Astrocyte of the cerebellum (primary cell): ENCODE data around the gene JMJD8.
A peak's percentile ranks its signal among the peaks of the same experiment; 100 is the strongest.

Source experiments
- DNase-seq: peaks from one replicate; pipeline ENCODE4 v3.0.0-alpha.2; 2011; ENCODE audit warnings: low read depth
- H3K4me3 ChIP-seq: 2 replicates; pipeline ENCODE4 v1.5.1; 2011; ENCODE audit warnings: mild to moderate bottlenecking, low read depth, low read length, moderate library complexity
- CTCF ChIP-seq: IDR thresholded peaks from 2 replicates; pipeline ENCODE4 v1.5.1; 2012; ENCODE audit warnings: low read length, low read depth, moderate library complexity, mild to moderate bottlenecking; ENCODE audit errors: missing control alignments
- in situ Hi-C: cut with HindIII; loops from 2 replicates; pipeline ENCODE4 v1.10.0; 2017; ENCODE audit warnings: low sequenced_read_pairs

JMJD8 gene

GRCh38 chr16:717450-718245 is 33.5 kb upstream of the JMJD8 start:
- no peak for TF ChIP-seq CTCF
- DNase-seq = no peak
- H3K4me3 ChIP-seq = no peak overlapping the region
- in situ Hi-C loops = loop anchor here (10.0 kb wide), 1 partner anchor 257 kb away; the partner anchor contains the start of gene LMF1

- H3K4me3 ChIP-seq = peak overlapping the region; percentile 55
- TF ChIP-seq CTCF = no peak
- in situ Hi-C loops = loop anchor here (10.0 kb wide), 1 partner anchor 258 kb away; the partner anchor contains the start of gene LMF1
- no peak for DNase-seq
These were observed 32.7 kb upstream of the JMJD8 start for GRCh38 chr16:716768-717325.

- peak overlapping the region; percentile 55 for H3K4me3 ChIP-seq
- TF ChIP-seq CTCF = no peak
- in situ Hi-C loops = loop anchor here (10.0 kb wide), 1 partner anchor 259 kb away; the partner anchor contains the start of gene LMF1
- no peak for DNase-seq
These were observed 32.0 kb upstream of the JMJD8 start for GRCh38 chr16:716200-716568.

- no peak for DNase-seq
These were observed 31.5 kb upstream of the JMJD8 start for GRCh38 chr16:715477-716199.

GRCh38 chr16:714558-715476 is 30.7 kb upstream of the JMJD8 start, which contains the start of gene METRN:
Gene METRN, plus strand, starts transcription at chr16:715118. Its CDS starts 172 bp downstream, at chr16:715290.
- no peak for TF ChIP-seq CTCF
- H3K4me3 ChIP-seq = peak within 1 kb of the TSS; percentile 55
- DNase-seq = no peak
- in situ Hi-C loops = loop anchor here (10.0 kb wide), 1 partner anchor 260 kb away; the partner anchor contains the start of gene LMF1

More at GRCh38 chr16:715477-716199, 31.5 kb upstream of the JMJD8 start:
- in situ Hi-C loops = loop anchor here (10.0 kb wide), 1 partner anchor 259 kb away; the partner anchor contains the start of gene LMF1
- peak overlapping the region; percentile 55 for H3K4me3 ChIP-seq
- no peak for TF ChIP-seq CTCF

- DNase-seq = no peak
- in situ Hi-C loops = loop anchor here (10.0 kb wide), 1 partner anchor 261 kb away; the partner anchor contains the start of gene LMF1
- peak overlapping the region; percentile 19 for H3K4me3 ChIP-seq
- TF ChIP-seq CTCF = no peak
These were observed 29.9 kb upstream of the JMJD8 start for GRCh38 chr16:714079-714478.
